Measurements from ENCODE around the gene KLK11. TPM values are rescaled to one million over a fixed set of nuclear protein-coding genes. Genes with fewer than 3 reads are reported as not detected.

Gene KLK11
- total and polyA plus RNA-seq, 10 of the 15 experiments (the other 5 are each of a cell fraction or from before 2014, with no cell fraction given), result not detected

GRCh38 chr19:50978772-50979390 lies 47.5 kb downstream of the KLK11 start:
- SMC1A ChIA-PET (ENCODE audit: uncharacterized antibody, unreplicated experiment), result no interaction called here
- H2AFZ ChIP-seq (ENCODE audit: control insufficient read depth, low read depth, low read length), result no peak overlapping the region
- DNase-seq (ENCODE audit: low read depth, low spot score), result no peak
- no peak for ATAC-seq
- POLR2A ChIA-PET, result no interaction called here
- H3K79me2 ChIP-seq (ENCODE audit: control insufficient read depth, insufficient read depth, low read length), result no peaks in the 10 kb centered on the region
- H3K4me1 ChIP-seq (ENCODE audit: control insufficient read depth, insufficient read depth, low read length), result no peaks in the 10 kb centered on the region
- no peaks in the 10 kb centered on the region; a peak in 1 of 4 replicates for H3K27me3 ChIP-seq (replicated peaks in 1 of 2; ENCODE audit: control insufficient read depth in 2 of 2, insufficient read depth in 2 of 2, low read length in 1 of 2)
- TF ChIP-seq JUNB (IDR thresholded peaks at IDR 0.05) (no peak), POLR2A (IDR thresholded peaks at IDR 0.05; ENCODE audit: low read depth, low read length) (no peak), NFYA (IDR thresholded peaks at IDR 0.05; ENCODE audit: borderline replicate concordance, low read depth, low read length) (no peak), EP300 (IDR thresholded peaks at IDR 0.05; ENCODE audit: borderline replicate concordance in 1 of 2, control insufficient read depth in 1 of 2, low read depth in 2 of 2, low read length in 2 of 2) (no peak), SMAD1 (IDR thresholded peaks at IDR 0.05; ENCODE audit: low read depth, partially characterized antibody) (no peak), SUZ12 (IDR thresholded peaks at IDR 0.05; ENCODE audit: unreplicated experiment) (no peak), ASH2L (IDR thresholded peaks at IDR 0.05; ENCODE audit: borderline replicate concordance, low read depth) (no peak)
- BruUV-seq (replicated peaks), result no TSS peak
- CTCF ChIA-PET, result no interaction called here
- intact Hi-C loops (cut with micrococcal nuclease; ENCODE audit: unreplicated experiment) (no loop called here), in situ Hi-C loops (cut with MboI) (no loop called here)
- H3K36me3 ChIP-seq (ENCODE audit: control insufficient read depth in 2 of 2, insufficient read depth in 2 of 2, low read length in 1 of 2), result no peaks in the 10 kb centered on the region
- FAIRE-seq, result no peak
- H3K27ac ChIP-seq (ENCODE audit: control insufficient read depth, insufficient read depth), result no peak overlapping the region
- RAD21 ChIA-PET (ENCODE audit: unreplicated experiment), result no interaction called here
- no peak overlapping the region for H3K9ac ChIP-seq (ENCODE audit: control insufficient read depth, insufficient read depth, low read length)
- no peak overlapping the region for H3K4me2 ChIP-seq (ENCODE audit: control insufficient read depth, insufficient read depth)
- no peaks in the 10 kb centered on the region for H4K20me1 ChIP-seq (ENCODE audit: control insufficient read depth, insufficient read depth)
- no peak overlapping the region for H3K4me3 ChIP-seq
- no peaks in the 10 kb centered on the region for H3K9me3 ChIP-seq (replicated peaks; ENCODE audit: control insufficient read depth, insufficient read depth, low read length)
- WGBS (ENCODE audit: insufficient coverage, insufficient replicate concordance, low lambda C conversion rate, missing lambda C conversion rate), result 23% methylated on average over 5 of the region's 5 CpGs

- in situ Hi-C loops (cut with MboI) (no loop called here), intact Hi-C loops (cut with micrococcal nuclease; ENCODE audit: unreplicated experiment) (no loop called here)
- no peaks in the 10 kb centered on the region for H3K9me3 ChIP-seq (replicated peaks; ENCODE audit: control insufficient read depth, insufficient read depth, low read length)
- no peaks in the 10 kb centered on the region for H3K4me1 ChIP-seq (ENCODE audit: control insufficient read depth, insufficient read depth, low read length)
- no peaks in the 10 kb centered on the region for H3K79me2 ChIP-seq (ENCODE audit: control insufficient read depth, insufficient read depth, low read length)
- FAIRE-seq (no peak), ATAC-seq (no peak), DNase-seq (ENCODE audit: low read depth, low spot score) (no peak)
- H4K20me1 ChIP-seq (ENCODE audit: control insufficient read depth, insufficient read depth), result no peaks in the 10 kb centered on the region
- WGBS (ENCODE audit: insufficient coverage, insufficient replicate concordance, low lambda C conversion rate, missing lambda C conversion rate), result 35% methylated on average over 4 of the region's 4 CpGs
- ChIA-PET POLR2A (no interaction called here), CTCF (no interaction called here), RAD21 (ENCODE audit: unreplicated experiment) (no interaction called here), SMC1A (ENCODE audit: uncharacterized antibody, unreplicated experiment) (no interaction called here)
- no TSS peak for BruUV-seq (replicated peaks)
- no peak overlapping the region for H3K4me3 ChIP-seq
- no peaks in the 10 kb centered on the region for H3K36me3 ChIP-seq (ENCODE audit: control insufficient read depth in 2 of 2, insufficient read depth in 2 of 2, low read length in 1 of 2)
- H3K27ac ChIP-seq (ENCODE audit: control insufficient read depth, insufficient read depth), result no peak overlapping the region
- H3K9ac ChIP-seq (ENCODE audit: control insufficient read depth, insufficient read depth, low read length), result no peak overlapping the region
- no peak overlapping the region for H3K4me2 ChIP-seq (ENCODE audit: control insufficient read depth, insufficient read depth)
- no peak overlapping the region for H2AFZ ChIP-seq (ENCODE audit: control insufficient read depth, low read depth, low read length)
- no peaks in the 10 kb centered on the region; a peak in 1 of 4 replicates for H3K27me3 ChIP-seq (replicated peaks in 1 of 2; ENCODE audit: control insufficient read depth in 2 of 2, insufficient read depth in 2 of 2, low read length in 1 of 2)
- TF ChIP-seq CREB1 (IDR thresholded peaks at IDR 0.05; ENCODE audit: low read depth), result no peak
- no peak for TF ChIP-seq RAD21 (IDR thresholded peaks at IDR 0.05; ENCODE audit: insufficient read depth, low read depth, low read length)
- no peak for TF ChIP-seq CEBPB (IDR thresholded peaks at IDR 0.05; ENCODE audit: borderline replicate concordance in 1 of 2, low read depth in 2 of 2, low read length in 2 of 2)
- TF ChIP-seq SREBF1 (IDR thresholded peaks at IDR 0.05; ENCODE audit: low read length), result no peak
- TF ChIP-seq ZNF384 (IDR thresholded peaks at IDR 0.05; ENCODE audit: borderline replicate concordance, low read depth, low read length), result no peak
- no peak for TF ChIP-seq CHD1 (IDR thresholded peaks at IDR 0.05; ENCODE audit: low read depth, low read length)
- TF ChIP-seq BMI1 (IDR thresholded peaks at IDR 0.05; ENCODE audit: borderline replicate concordance), result no peak
- TF ChIP-seq PML (IDR thresholded peaks at IDR 0.05; ENCODE audit: low read length), result no peak
- no peak for TF ChIP-seq ZNF592 (IDR thresholded peaks at IDR 0.05)
Measured at GRCh38 chr19:50977626-50978025, 48.8 kb downstream of the KLK11 start.
